Measurements from ENCODE around the gene GHRL.
"Not testable (repeated sequence)": the region's sequence is repeated elsewhere in the genome, so short reads cannot be mapped to it uniquely, and the experiment has no call there.

GHRL gene

DNA sequence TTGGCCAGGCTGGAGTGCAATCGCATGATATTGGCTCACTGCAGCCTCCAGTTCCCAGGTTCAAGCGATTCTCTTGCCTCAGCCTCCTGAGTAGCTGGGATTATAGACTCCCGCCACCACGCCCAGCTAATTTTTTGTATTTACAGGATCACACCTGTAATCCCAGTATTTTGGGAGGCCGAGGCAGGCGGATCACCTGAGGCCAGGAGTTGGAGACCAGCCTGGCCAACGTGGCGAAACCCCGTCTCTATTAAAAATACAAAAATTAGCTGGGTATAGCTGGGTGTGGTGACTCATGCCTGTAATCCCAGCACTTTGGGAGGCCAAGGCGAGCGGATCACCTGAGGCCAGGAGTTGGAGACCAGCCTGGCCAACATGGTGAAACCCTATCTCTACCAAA lies 20.3 kb downstream of the GHRL start:
- not testable (repeated sequence) for DNase-seq

DNA sequence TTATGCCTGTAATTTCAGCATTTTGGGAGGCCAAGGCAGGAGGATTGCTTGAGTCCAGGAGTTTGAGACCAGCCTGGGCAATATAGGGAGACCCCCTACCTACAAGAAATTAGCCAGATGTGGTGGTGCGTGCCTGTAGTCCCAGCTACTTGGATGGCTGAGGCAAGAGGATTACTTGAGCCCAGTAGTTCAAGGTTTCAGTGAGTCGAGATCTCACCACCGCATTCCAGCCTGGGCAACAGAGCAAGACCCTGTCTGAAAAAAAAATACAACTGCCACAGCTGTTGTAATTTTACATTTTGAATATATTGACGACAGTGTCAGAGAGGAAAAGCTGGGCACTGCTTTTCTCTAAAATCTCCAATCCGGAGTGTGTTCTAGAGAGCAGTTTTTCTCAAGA lies 23.3 kb downstream of the GHRL start:
- no peak for DNase-seq

DNA sequence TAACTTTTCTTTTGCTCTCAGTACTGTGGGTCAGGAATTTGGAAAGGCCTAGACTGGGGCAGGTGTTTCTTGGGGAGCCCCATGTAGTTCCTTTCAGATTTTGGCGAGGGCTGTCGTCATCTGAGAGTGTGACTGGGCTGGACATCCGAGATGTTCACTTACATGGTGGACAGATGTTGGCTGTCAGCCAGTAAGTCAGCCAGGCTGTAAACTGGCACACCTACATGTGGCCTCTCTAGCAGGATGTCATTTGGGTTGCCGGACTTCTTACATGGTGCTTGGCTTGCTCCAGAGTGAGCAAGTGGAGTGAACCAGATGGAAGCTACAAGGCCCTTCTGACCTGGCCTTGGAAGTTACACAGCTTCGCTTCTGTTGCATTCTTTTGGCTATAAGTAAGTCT lies 23.8 kb downstream of the GHRL start:
- no peak for DNase-seq

DNA sequence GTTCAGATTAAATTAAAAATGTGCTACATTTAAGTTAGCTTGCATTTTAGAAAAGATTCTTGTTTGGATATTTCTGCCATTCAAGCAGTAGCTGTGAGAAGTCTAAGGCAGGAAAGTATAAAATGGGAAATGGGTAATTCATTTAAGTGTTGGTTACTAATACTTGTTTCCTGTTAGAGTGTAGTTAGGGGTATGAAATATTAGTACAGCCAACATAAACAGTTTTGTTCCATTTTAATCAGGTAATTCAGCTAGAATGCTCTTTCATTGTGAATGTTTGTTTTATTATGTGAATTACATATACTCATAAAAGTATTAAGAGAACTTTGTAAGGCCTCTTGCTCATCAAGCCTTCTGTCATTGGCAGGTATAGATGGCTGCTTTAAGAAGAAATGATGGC lies 24.6 kb downstream of the GHRL start:
- DNase-seq: no peak

DNA sequence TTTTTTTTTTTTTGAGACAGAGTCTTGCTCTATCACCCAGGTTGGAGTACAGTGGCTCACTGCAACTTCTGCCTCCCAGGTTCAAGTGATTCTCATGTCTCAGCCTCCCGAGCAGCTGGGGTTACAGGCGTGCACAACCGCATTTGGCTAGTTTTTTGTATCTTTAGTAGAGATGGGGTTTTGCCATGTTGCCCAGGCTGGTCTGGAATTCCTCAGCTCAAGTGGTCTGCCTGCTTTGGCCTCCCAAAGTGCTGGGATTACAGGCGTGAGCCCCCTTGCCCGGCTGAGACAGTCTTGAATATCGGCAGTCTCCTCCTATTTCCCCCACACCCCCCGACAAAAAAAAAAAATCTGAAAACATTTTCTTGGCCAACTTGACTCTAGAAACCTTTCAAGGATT lies 25.8 kb downstream of the GHRL start:
- not testable (repeated sequence) for DNase-seq

DNA sequence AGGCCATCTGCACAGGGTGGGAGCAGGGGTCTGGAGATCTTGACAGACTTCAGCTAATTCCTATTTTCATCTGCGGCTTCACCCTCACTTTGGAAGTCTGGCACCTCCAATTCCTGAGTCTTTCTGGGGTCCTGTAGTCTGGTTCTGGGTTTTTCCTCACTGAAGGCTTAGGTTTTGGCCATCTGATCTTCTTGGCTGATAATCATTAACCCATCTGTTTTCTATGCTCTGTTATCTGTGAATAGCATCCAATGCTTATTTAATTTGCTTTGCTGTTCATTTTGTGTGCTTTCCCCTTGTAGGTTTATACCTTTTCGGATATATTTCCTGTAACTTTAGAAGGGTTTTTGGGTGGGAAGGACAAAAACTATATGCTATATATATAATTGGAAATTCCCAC lies 26.9 kb downstream of the GHRL start:
- DNase-seq: no peak

DNA sequence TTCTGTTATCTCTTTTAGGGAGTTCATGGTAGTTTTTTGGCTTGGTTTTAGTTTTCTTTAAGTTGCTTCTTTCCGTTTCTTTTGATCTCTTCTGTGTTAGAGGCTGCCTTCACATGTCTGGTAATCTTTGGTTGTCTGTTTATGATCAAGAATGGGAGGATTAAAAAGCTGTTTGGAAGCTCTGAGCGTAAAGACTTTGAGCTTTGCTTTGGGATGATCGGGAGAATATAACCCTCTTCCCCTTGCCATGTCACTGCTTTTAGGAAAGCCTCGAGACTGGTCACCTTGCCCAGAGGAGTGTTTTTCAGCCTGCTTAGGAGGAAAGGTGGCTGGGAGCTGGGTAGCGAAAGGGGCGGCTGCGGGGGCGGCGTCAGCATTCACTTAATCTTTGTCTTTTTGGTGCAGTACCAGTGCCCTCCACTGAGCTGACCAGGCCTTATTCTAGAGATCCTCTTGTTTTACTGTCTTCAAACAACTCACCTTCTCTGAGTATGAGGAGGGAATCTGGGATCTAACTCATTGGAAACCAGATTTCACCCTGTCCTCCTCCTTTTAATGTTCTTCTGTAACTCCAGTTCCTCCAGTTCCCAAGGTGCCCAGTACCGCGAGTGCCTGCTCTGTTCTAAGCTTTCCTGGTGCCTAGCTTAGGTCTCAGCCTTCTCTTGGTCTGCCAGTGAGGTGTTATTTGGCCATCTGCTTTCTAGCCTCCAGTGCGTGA lies 28.9 kb downstream of the GHRL start:
- peak in 2 of 4 experiments; percentile 44 to 55 for DNase-seq

DNA sequence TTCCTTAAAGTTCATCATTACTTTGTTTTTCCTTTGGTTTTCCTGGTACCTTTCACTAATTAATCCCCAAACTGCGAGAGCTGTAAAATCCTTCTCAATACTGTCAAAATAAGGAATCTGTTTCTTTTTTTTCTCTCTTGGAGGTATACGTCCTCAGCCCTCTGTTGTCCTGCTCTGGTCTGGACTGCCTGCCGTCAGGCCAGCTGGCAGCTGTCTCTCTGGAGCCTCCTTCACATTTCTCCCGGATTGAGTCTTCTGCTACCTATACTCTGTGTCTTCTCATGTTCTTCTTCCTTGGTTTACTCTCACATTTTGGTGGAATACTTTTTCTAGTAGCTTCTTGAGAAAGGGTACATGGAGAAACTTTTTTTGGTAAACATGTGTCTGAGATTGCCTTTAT lies 30.7 kb downstream of the GHRL start:
- DNase-seq: no peak

DNA sequence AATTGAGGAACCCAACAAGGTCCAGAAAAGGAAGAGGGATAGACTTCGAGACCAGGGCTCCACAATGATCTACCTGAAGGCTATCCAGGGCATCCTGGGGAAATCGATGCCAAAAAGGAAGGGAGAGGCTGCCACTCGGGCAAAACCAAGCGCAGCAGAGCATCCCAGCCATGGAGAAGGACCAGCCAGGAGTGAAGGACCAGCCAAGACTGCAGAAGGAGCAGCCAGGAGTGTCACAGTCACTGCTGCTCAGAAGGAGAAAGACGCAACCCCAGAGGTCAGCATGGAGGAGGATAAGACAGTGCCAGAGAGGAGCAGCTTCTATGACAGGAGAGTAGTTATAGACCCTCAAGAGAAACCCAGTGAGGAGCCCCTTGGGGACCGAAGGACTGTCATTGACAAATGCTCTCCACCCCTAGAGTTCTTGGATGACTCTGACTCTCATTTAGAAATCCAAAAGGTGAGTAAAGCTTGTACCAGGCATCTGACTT lies 32.5 kb downstream of the GHRL start:
- DNase-seq: no peak

DNA sequence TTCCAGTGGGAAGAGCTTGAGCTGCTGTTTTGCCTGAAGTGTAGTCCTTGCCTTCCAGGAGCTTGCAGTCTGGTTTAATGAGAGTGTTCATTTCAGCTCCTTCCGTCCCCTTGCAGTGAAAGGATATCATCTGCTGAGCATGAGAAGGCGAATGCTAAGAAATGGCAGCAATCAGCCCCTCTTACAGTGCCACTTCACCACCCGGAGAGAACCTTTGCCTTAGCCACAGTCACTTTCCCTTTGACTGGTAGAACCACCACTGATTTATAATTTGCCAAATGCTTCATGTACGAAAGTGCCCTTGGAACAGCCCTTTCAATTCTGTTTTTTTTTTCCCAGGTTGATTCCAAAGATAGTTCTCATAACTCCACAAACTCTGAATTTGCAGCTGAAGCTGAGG lies 32.9 kb downstream of the GHRL start:
- DNase-seq: no peak

DNA sequence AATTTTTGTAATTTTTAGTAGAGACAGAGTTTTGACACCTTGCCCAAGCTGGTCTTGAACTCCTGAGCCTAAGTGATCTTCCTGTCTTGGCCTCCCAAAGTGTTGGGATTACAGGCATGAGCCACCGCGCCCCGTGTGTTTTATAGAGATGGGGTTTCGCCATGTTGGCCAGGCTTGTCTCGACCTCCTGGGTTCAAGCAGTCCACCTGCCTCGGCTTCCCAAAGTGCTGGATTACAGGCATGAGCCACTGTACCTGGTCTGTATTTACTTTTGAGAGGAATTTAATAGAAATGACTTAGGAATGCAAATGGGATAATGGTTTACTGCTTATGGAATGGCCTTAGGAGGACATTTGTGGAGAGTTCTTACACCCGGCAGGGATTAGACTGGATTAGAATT lies 33.7 kb downstream of the GHRL start:
- no peak for DNase-seq

DNA sequence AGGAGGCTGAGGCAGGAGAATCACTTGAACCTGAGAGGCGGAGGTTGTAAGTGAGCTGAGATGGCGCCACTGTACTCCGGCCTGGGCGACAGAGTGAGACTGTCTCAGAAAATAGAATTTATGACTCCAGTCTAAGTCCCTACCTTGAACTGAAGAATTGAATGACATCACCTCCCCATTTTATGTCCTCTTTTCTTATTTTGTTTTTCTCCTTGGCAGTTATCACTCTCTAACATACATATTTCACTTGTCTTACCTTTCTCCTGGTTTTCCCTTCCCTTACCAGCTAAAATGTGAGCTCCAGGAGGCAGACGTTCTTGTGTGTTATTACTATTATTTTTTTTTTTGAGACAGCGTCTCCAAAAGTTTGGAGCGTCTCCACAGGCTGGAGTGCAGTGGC lies 36.9 kb downstream of the GHRL start:
- no peak for DNase-seq

DNA sequence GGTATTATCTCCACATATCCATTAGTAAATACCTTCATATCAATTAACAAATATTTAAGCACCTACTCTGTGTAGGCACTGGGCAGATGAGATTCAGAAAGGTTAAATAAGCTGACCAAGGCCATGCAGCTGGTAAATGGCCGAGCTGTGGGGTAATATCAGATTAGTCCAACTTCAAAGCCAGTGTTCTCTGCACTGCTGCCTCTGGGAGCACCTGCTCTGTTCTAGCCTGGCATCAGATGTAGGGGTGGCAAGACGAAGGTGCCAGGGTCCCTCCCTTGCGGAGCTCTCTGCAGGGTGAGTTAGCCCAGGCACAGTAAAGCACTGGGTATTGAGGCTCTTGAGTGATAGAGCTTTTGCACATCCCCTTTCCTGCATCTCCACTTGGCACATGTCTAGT lies 39.0 kb downstream of the GHRL start:
- DNase-seq: no peak

DNA sequence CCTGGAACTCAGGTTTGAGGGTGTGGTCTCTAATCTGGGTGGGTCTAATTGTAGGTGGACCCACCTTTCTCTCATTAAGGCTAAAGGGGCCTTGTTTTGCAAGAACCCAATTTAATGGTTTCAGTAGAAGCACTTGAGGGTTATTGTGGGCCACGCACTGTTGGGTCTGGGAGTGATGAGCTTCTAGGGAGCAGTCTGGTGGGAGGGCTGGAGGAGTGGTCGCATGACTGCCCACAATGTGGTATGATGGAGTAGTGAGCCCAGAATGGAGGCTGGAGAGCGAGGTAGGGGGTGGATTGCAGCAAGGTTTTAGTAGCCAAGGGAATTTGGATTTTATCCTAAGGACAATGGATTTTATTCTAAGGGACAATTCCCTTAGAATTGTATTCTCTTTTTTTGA lies 41.7 kb downstream of the GHRL start:
- no peak for DNase-seq

DNA sequence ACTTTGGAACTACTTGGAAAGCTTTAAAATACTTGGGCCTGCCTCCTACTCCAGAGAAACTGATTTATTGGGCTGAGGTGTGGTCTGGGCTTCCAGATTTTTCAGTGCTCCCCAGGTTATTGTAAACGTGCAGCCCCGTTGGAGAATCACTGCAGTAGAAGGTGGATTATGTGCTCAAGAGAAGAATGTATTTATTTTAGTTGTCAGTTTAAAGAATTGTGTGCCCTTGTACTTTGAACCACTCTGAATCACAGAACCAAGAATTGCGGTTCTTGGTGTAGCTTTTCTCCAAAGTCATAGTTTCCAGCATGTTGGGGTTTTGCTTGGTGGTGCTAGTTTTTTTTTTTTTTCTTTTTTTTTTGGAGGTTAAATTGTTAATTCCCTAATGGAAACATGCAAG lies 42.9 kb downstream of the GHRL start:
- no peak for DNase-seq

DNA sequence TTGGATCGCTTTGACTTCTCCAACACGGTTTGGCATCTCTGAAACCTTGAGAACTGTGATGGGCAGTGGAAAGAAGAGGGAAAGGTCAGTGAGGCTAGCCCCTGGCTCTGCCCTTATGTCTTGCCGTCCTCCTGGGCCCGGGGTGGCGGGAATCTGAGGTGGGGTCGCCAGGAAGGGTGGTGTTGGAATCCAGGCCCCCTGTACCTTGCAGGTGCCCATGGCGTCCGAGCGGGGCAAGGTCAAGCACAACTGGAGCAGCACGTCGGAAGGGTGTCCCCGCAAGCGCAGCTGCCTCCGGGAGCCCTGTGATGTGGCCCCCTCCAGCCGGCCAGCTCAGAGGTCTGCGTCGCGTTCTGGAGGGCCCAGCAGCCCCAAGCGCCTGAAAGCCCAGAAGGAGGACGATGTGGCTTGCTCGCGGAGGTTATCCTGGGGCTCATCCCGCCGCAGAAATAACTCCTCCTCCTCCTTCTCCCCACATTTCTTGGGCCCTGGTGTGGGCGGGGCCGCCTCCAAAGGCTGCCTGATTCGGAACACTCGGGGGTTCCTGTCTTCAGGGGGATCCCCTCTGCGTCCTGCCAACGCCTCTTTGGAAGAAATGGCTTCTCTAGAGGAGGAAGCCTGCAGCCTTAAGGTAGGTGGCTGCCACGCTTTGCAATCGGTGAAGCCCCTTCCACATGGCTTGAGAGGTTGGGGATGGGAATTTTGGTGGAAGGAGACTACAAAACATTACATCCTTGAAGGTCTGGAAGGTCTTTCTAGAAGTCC lies 43.6 kb downstream of the GHRL start:
- DNase-seq: peak; percentile 70 to 89 (median 81)

DNA sequence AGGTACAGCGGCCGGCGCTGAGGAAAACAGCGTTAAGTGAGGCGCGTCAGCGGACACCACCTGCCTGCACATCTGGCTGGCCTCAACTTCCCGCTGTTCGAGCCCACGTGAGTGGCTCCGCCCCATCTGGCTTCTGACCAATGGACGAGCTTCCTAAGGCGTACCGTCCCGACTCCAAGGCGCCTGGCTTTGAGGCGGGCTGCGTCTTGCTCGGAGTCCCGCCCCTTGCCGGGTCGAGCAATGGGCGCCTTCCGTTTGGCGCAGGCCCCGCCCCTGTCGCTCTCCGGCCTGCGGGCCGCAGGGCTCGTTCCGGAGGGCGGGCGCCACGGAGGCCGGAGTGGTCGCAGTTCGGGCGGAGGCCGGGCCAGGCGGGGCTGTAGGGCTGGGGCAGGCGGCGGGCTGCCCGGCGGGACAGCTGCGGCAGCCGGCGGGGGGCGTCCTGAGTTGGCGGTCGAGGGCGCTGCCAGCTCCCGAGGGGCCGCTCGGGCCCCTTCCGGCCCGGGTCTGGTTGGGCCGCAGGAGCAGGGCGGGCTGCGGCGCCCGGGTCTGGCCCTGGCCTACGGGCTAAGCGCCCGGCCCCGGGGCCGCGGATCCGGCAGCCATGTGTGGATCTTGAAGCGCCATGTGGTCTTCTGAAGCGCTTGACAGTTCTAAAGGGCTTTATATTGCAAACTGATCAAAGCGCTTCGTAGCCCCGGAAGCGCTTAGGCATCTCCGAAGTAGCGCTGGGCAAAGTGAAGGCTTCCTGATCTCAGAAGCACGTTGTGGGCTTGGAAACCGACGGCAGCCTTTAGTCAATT lies 44.4 kb downstream of the GHRL start, which contains the start of gene TATDN2:
TSS of gene TATDN2 (plus strand) at position 276 of the 800 bp plus-strand sequence. CDS start 742 bp downstream, outside the sequence.
- DNase-seq: peak; percentile 91 to 97 (median 96)

DNA sequence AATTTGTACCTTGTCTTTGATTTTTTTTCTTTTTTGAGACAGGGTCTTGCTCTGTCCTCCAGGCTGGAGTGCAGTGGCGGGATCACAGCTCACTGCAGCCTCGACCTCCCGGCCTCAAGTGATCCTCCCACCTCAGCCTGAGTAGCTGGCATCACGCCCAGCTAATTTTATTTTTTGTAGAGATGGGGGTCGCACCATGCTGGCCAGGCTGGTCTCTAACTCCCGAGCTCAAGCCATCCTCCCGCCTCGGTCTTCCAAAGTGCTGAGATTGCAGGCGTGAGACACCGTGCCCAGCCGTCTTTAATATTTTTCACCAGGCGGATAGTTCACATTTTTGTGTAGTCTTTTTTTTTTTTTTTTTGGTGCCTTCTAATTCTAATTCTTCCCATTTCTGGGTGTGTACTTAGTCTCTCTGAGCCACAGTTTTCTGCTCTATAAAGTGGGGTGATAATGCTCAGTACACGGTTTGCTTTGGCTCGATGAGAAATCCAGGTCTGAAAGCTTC lies 45.0 kb downstream of the GHRL start:
- no peak for DNase-seq

DNA sequence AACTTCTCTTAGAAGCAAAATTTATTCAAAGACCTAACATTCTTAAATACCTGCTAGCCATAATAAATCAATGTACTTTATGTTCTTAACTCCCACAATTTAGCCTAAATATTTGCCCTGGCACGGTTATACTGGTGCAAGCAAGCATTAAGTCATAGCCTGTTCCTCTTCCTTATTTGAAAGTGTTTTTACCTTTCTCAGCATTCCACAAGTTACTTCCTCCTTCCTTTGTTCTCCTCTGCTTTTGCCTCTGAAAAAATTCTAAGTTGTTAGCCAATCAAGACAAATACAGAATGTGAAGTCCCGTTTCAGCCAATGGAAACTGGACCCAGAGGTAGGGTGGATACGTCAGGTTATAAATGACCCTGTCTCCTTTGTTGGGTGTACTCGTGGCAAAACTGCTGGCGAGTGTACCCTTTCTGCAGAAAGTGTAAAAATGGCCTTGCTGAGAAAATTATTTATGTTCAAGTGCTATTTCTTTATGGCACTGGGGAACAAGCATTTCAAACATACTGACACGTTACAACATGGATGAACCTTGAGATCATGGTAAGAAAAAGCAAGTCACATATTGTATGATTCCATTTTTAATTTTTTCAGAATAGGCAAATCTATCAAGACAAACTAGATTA lies 47.5 kb downstream of the GHRL start:
- peak; percentile 29 to 68 (median 47) for DNase-seq

DNA sequence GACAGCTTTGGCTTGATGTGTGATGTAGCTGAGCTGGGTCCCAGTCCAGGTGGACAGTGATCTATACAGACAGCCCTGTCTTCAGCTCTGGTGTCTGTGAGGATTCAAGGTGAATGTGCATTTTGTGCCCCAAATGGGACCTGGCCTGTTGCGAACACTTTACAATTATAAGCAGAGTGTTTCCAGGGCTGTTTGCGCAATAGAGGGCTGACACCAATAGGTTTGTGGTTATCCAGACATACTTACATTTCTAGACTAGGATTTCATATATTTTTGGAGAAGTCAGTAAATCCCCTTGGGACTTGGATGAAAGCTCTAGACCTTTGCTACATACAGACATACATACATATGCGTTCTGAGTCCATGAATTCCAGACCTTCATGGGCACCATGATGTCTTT lies 48.7 kb downstream of the GHRL start:
- no peak for DNase-seq

DNA sequence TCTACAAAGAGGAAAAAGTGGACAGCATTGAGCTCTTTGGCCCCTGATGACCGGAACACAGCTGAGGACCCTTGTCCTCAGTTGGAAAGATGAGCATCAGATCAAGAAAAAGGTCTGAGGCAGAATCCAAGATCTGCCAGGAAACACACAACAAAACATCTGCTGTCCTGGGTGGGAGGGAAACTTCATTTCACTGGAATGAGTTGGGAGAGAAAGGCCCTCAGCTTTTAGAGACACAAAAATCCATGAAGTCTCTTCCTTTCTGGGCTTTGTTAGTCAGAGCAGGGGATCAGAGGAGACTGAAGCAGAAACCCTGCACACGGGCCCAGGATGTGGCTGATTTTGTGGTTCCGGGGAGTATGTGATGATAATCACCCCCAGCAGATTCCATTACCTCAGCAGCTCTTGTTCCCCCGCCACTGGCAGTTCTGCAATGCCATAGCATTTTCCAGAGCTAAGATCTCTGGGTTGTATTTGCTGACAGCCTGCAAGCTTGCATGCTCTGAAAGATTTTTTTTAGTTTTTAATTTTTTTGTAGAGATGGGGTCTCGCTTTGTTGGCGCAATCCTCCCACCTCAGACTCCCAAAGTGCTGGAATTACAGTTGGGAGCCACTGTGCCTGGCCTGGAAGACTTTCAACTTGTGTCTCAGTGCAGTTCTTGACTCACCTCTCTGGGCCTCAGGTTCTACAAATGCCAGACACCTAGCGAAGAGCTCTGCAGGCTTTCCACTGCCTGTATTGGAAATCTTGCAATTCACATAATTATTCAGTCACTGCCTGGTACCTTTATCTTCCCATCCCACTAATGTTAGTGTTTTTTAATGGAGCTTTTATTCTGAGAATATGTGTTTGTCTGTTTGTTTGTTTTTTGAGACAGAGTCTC lies 50.3 kb downstream of the GHRL start:
- DNase-seq: peak; percentile 84 to 91 (median 90)

All from suppressor macrophage (primary cell).